MCF 10A (cell line): ENCODE data around the gene MKS1. TPM values are rescaled to one million over a fixed set of nuclear protein-coding genes. Genes with fewer than 3 reads are reported as not detected.

ENCODE experiments used
- BruUV-seq: library from RNA; stranded (reverse); fragments of 400-500 nt; replicated peaks from 2 replicates; lab custom pipeline; 2021; lab: Mats Ljungman, UMichigan
- CTCF ChIA-PET: fragments of 300-600 bp; sonication (Branson Sonifier 250); formaldehyde crosslinking; extraction: SDS; loops from one replicate; lab custom pipeline; 2021; ENCODE audit warnings: antibody characterized with exemption, inconsistent platforms; lab: Yijun Ruan, JAX
- POLR2A ChIA-PET: fragments of 300-600, 350-650 bp; sonication (Branson Sonifier 250); formaldehyde crosslinking; extraction: SDS; loops from one replicate; lab custom pipeline; 2020; ENCODE audit warnings: antibody characterized with exemption, inconsistent platforms; lab: Yijun Ruan, JAX
- DNase-seq: peaks from one replicate; pipeline ENCODE4 v3.0.0-alpha.2; 2018; ENCODE audit not compliant: unreplicated experiment
- H3K27ac Mint-ChIP-seq: one replicate; pipeline ENCODE4 v1.8.0; 2022; ENCODE audit warnings: mild to moderate bottlenecking, low read depth, mixed read lengths; ENCODE audit not compliant: unreplicated experiment
- H3K27me3 Mint-ChIP-seq: one replicate; pipeline ENCODE4 v1.8.0; 2022; ENCODE audit warnings: mixed read lengths; ENCODE audit not compliant: insufficient read depth, unreplicated experiment
- H3K36me3 Mint-ChIP-seq: one replicate; pipeline ENCODE4 v1.8.0; 2022; ENCODE audit warnings: mild to moderate bottlenecking, moderate library complexity, mixed read lengths; ENCODE audit not compliant: insufficient read depth, unreplicated experiment
- H3K4me1 Mint-ChIP-seq: one replicate; pipeline ENCODE4 v1.8.0; 2022; ENCODE audit warnings: mixed read lengths; ENCODE audit not compliant: insufficient read depth, unreplicated experiment
- H3K4me3 Mint-ChIP-seq: one replicate; pipeline ENCODE4 v1.8.0; 2022; ENCODE audit warnings: mild to moderate bottlenecking, moderate library complexity, mixed read lengths; ENCODE audit not compliant: unreplicated experiment
- H3K9me3 Mint-ChIP-seq: one replicate; pipeline ENCODE4 v1.8.0; 2022; ENCODE audit warnings: mixed read lengths; ENCODE audit not compliant: unreplicated experiment
- intact Hi-C: fragments of 100-400 bp; cut with micrococcal nuclease; formaldehyde crosslinking; loops from 2 replicates; pipeline ENCODE4 v1.14.1; 2022
- total RNA-seq: library from RNA; stranded (reverse); gene quantifications from 2 replicates; pipeline ENCODE4 v1.2.3, GENCODE V29; 2022
- TF ChIP-seq, protein P1 (sequence below): fragments of 200-600 bp; IDR thresholded peaks from one replicate; pipeline ENCODE4 v1.8.0; 2022; ENCODE audit warnings: antibody characterized with exemption, mild to moderate bottlenecking; ENCODE audit not compliant: unreplicated experiment

MKS1 gene
- total RNA-seq, 1 experiment from 2014 or later = 15.4 TPM

DNA sequence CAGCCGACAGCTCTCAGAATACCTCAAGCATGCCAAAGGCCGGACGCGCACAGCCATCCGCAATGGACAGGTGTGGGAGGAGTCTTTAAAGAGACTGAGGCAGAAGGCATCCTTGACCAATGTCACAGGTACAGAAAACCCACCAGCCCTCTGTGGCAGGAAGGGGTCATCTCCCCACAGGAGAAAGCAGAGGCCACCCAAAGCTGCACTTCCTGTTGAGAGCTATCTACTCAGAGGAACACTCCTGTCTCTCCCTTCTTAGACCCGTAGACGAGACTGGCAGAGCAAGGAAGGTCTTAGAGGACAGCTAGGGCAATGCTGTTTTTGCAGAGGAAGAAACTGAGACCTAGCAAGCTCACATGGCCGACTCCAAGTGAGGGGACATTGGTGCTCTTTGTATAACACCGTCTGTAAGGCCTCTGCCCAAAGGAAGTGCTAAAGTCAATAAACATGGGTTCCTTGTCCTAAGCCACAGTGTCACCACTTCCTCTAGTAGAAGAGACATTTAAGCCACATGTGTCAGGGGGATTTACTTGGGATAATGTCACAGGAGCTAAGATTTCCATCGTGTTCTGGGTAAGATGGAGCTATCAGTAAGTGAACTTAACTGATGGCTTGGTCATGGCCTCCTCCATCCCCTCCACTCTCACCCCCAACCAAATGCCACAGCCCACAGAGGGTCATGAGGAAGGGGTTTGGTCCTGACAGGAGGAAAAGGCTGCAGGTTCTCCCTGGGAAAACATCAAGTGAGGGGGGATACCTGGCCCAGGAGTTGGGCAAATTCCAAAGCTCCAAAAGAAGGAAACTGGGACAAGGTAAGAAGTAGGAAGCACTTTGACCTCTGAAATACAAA is 28.7 kb upstream of the MKS1 start:
- Mint-ChIP-seq H3K4me3 (no peak overlapping the region), H3K27ac (no peak overlapping the region), H3K36me3 (no peaks in the 10 kb centered on the region), H3K4me1 (no peaks in the 10 kb centered on the region), H3K9me3 (no peaks in the 10 kb centered on the region), H3K27me3 (peaks cover 63% of the 10 kb centered on the region)
- no TSS peak for BruUV-seq
- CTCF ChIA-PET = interaction anchor here (0.6 to 2.1 kb wide), 4 partner anchors 10 to 537 kb away, joined by 3 to 4 read pairs (median 3); no protein-coding TSS in a partner anchor
- DNase-seq = no peak
- TF ChIP-seq, protein P1, sequence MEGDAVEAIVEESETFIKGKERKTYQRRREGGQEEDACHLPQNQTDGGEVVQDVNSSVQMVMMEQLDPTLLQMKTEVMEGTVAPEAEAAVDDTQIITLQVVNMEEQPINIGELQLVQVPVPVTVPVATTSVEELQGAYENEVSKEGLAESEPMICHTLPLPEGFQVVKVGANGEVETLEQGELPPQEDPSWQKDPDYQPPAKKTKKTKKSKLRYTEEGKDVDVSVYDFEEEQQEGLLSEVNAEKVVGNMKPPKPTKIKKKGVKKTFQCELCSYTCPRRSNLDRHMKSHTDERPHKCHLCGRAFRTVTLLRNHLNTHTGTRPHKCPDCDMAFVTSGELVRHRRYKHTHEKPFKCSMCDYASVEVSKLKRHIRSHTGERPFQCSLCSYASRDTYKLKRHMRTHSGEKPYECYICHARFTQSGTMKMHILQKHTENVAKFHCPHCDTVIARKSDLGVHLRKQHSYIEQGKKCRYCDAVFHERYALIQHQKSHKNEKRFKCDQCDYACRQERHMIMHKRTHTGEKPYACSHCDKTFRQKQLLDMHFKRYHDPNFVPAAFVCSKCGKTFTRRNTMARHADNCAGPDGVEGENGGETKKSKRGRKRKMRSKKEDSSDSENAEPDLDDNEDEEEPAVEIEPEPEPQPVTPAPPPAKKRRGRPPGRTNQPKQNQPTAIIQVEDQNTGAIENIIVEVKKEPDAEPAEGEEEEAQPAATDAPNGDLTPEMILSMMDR = no peak
- POLR2A ChIA-PET = interaction anchor here (0.7 kb wide), 1 partner anchor 11 kb away, joined by 4 read pairs; no protein-coding TSS in a partner anchor
- intact Hi-C loops = no loop called here

- ChIA-PET POLR2A (no interaction called here), CTCF (interaction anchor here (0.6 to 2.1 kb wide), 2 partner anchors 11 to 222 kb away, joined by 3 to 4 read pairs; no protein-coding TSS in a partner anchor)
- Mint-ChIP-seq H3K9me3 (no peaks in the 10 kb centered on the region), H3K4me1 (no peaks in the 10 kb centered on the region), H3K4me3 (no peak overlapping the region), H3K27me3 (peaks cover 63% of the 10 kb centered on the region), H3K36me3 (no peaks in the 10 kb centered on the region), H3K27ac (no peak overlapping the region)
- intact Hi-C loops = no loop called here
- DNase-seq = no peak
- no TSS peak for BruUV-seq
- TF ChIP-seq, protein P1 = no peak
These were observed 27.7 kb upstream of the MKS1 start for GRCh38 chr17:58246781-58247180.

DNA sequence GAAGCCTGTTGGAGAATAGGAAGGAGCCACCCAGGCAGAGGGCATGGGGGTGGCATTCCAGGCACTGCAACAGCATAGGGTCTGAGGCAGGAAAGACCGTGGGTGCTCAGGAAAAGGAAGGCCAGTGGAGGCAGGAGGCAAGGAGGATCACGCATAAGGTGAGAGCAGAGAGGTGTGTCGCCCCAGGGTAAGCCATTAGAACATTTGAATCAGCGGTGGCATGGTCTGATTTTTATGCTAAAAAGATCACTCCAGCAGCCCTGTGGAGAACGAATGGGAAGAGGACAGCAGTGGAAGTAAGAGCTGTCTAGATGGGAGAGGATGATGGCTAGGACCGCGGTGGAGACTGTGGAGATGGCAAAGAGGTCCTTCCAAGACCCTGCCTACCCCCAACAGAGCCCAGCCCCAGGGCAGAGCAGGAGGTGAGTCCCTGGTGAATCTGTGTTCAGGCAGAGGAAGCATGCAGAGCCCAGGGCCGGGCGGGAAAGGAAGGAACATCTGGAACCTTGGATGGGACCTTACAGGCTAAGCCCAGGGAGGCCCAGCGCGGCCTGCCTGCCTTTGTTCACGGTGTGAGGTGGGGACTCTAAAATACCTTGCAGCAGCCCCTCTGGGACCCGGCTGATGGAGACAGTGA is 27.2 kb upstream of the MKS1 start:
- BruUV-seq = no TSS peak
- CTCF ChIA-PET = no interaction called here
- Mint-ChIP-seq H3K4me3 (no peak overlapping the region), H3K27me3 (peaks cover 63% of the 10 kb centered on the region), H3K36me3 (no peaks in the 10 kb centered on the region), H3K9me3 (no peaks in the 10 kb centered on the region), H3K4me1 (no peaks in the 10 kb centered on the region), H3K27ac (no peak overlapping the region)
- POLR2A ChIA-PET = no interaction called here
- TF ChIP-seq, protein P1 = no peak
- DNase-seq = no peak
- intact Hi-C loops = no loop called here

- ChIA-PET POLR2A (no interaction called here), CTCF (no interaction called here)
- Mint-ChIP-seq H3K27me3 (peaks cover 63% of the 10 kb centered on the region), H3K4me3 (no peak overlapping the region), H3K36me3 (no peaks in the 10 kb centered on the region), H3K9me3 (no peaks in the 10 kb centered on the region), H3K27ac (no peak overlapping the region), H3K4me1 (no peaks in the 10 kb centered on the region)
- BruUV-seq = no TSS peak
- TF ChIP-seq, protein P1 = no peak
- intact Hi-C loops = no loop called here
- no peak for DNase-seq
These were observed 26.5 kb upstream of the MKS1 start for GRCh38 chr17:58245428-58246103.
